Parathyroid adenoma (tissue), 2 donors: ENCODE results near the gene B9D2.
"Not testable (repeated sequence)": the region's sequence is repeated elsewhere in the genome, so short reads cannot be mapped to it uniquely, and the experiment has no call there.

Experiments used
- H2AFZ ChIP-seq: fragments of 300-600 bp; sonication (generic); one replicate; pipeline ENCODE4 v1.7.0; 2017; ENCODE audit warnings: antibody characterized with exemption, mild to moderate bottlenecking
- H3K27ac ChIP-seq: fragments of 300-600 bp; sonication (generic); one replicate; pipeline ENCODE4 v1.7.0; 2017
- H3K27me3 ChIP-seq: fragments of 300-600 bp; sonication (generic); one replicate; pipeline ENCODE4 v1.7.0; 2017; ENCODE audit warnings: low read length; ENCODE audit not compliant: control insufficient read depth, insufficient read depth
- H3K36me3 ChIP-seq: fragments of 300-600 bp; sonication (generic); one replicate; pipeline ENCODE4 v1.7.0; 2017; ENCODE audit warnings: low read length; ENCODE audit not compliant: control insufficient read depth, insufficient read depth
- H3K4me1 ChIP-seq: fragments of 300-600 bp; sonication (generic); one replicate; pipeline ENCODE4 v1.7.0; 2017; ENCODE audit warnings: control low read depth
- H3K4me2 ChIP-seq: fragments of 300-600 bp; sonication (generic); one replicate; pipeline ENCODE4 v1.7.0; 2017; ENCODE audit warnings: low read length
- H3K4me3 ChIP-seq: fragments of 300-600 bp; sonication (generic); one replicate; pipeline ENCODE4 v1.7.0; 2017; ENCODE audit warnings: low read depth, low read length
- H3K79me2 ChIP-seq: fragments of 300-600 bp; sonication (generic); one replicate; pipeline ENCODE4 v1.7.0; 2017; ENCODE audit warnings: control low read depth
- H3K9ac ChIP-seq: fragments of 300-600 bp; sonication (generic); one replicate; pipeline ENCODE4 v1.7.0; 2017; ENCODE audit warnings: mild to moderate bottlenecking
- H3K9me3 ChIP-seq: fragments of 300-600 bp; sonication (generic); one replicate; pipeline ENCODE4 v1.7.0; 2017; ENCODE audit warnings: low read length; ENCODE audit not compliant: control insufficient read depth
- CTCF ChIP-seq: fragments of 300-600 bp; sonication (generic); IDR thresholded peaks from one replicate; pipeline ENCODE4 v1.7.0; 2017; ENCODE audit warnings: antibody characterized with exemption, mild to moderate bottlenecking
- donor health status: primary hyperparathyroidism.

B9D2 gene

DNA sequence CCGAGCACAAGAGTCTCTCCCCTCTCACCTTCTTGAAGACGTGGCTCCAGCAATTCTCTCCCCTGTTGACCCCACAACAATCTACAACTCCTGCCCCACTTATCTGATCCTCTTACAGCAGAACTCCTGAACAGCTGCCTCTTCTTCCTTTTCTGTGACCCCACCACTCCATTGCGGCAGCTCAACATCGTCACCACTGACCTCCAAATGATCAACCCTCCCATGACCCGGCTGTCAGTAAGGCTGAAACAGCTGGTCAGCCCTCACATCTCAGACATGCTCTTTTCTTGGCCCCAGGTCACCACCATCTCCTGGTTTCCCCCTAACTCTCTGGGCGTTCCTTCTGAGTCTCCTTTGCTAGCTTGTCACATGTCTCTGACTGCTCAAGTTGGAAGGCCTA is 31.4 kb upstream of the B9D2 start:
- Histone ChIP-seq H3K27ac (no peak overlapping the region), H3K9ac (no peak overlapping the region), H3K4me3 (no peak overlapping the region), H3K27me3 (no peaks in the 10 kb centered on the region), H3K9me3 (no peaks in the 10 kb centered on the region), H3K79me2 (peaks cover 19% of the 10 kb centered on the region), H3K36me3 (no peaks in the 10 kb centered on the region), H3K4me2 (no peak overlapping the region), H2AFZ (no peak overlapping the region), H3K4me1 (peaks cover 8% of the 10 kb centered on the region)
- TF ChIP-seq CTCF: no peak

DNA sequence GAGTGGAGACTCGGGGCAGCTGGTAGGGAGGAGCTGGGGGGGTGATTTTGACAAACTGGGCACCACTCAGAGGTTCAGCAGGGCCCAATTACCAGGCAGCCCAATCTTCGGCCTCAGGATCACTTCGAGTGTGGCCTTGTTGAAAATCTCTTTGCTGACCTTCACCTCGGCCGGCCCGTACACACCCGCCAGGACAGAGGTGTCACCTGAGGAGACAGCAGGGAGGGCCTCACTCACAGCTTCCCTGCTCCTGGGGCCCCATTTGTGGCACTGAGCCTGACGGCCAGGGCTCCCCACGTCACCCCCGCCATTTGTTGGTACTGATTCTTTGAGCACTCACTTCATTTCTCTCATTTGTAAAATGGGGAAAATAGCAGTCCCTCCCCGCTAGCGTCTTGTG is 28.8 kb upstream of the B9D2 start:
- Histone ChIP-seq H3K4me2 (no peak overlapping the region), H3K4me1 (no peaks in the 10 kb centered on the region), H3K36me3 (no peaks in the 10 kb centered on the region), H3K9ac (no peak overlapping the region), H3K79me2 (peaks cover 2% of the 10 kb centered on the region), H3K27me3 (no peaks in the 10 kb centered on the region), H2AFZ (no peak overlapping the region), H3K4me3 (no peak overlapping the region), H3K27ac (no peak overlapping the region), H3K9me3 (no peaks in the 10 kb centered on the region)
- TF ChIP-seq CTCF: no peak

GRCh38 chr19:41391618-41392017 is 27.7 kb upstream of the B9D2 start:
- no peak overlapping the region for H3K4me3 ChIP-seq
- no peaks in the 10 kb centered on the region for H3K4me1 ChIP-seq
- no peaks in the 10 kb centered on the region for H3K79me2 ChIP-seq
- no peak overlapping the region for H3K4me2 ChIP-seq
- no peaks in the 10 kb centered on the region for H3K27me3 ChIP-seq
- H3K9ac ChIP-seq: no peak overlapping the region
- H3K27ac ChIP-seq: no peak overlapping the region
- H3K9me3 ChIP-seq: no peaks in the 10 kb centered on the region
- TF ChIP-seq CTCF: no peak
- H3K36me3 ChIP-seq: no peaks in the 10 kb centered on the region
- H2AFZ ChIP-seq: no peak overlapping the region

DNA sequence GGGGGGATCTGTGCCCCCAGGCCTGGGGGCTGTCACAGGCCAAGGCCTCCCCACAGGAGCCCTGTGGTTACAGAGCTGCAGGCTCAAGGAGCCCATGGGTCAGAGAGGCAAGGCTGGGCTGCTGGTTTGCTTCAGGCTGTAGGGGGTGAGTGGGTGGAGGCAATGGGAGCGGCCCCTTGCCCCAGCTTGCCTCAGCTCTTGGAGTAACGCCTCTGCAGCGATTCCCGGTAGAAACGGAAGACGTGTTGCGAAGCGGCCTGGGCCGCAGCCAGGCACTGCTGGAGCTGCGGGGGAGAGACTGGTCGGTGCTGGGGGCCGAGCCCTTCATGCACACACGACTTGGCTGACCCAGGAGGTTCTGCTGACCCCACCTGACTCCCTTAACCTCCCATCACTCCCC is 22.5 kb upstream of the B9D2 start:
- no peak for TF ChIP-seq CTCF
- H3K4me3 ChIP-seq: no peak overlapping the region
- no peak overlapping the region for H3K27ac ChIP-seq
- no peaks in the 10 kb centered on the region for H3K27me3 ChIP-seq
- no peaks in the 10 kb centered on the region for H3K79me2 ChIP-seq
- no peaks in the 10 kb centered on the region for H3K9me3 ChIP-seq
- no peaks in the 10 kb centered on the region for H3K36me3 ChIP-seq
- no peak overlapping the region for H2AFZ ChIP-seq
- H3K9ac ChIP-seq: no peak overlapping the region
- no peaks in the 10 kb centered on the region for H3K4me1 ChIP-seq
- H3K4me2 ChIP-seq: no peak overlapping the region

- Histone ChIP-seq H3K4me2 (no peak overlapping the region), H3K4me3 (no peak overlapping the region), H3K27me3 (no peaks in the 10 kb centered on the region), H3K9me3 (no peaks in the 10 kb centered on the region), H3K4me1 (no peaks in the 10 kb centered on the region), H3K9ac (no peak overlapping the region), H3K79me2 (no peaks in the 10 kb centered on the region), H3K36me3 (no peaks in the 10 kb centered on the region), H3K27ac (no peak overlapping the region), H2AFZ (no peak overlapping the region)
- no peak for TF ChIP-seq CTCF
Measured at GRCh38 chr19:41384351-41384750, 20.4 kb upstream of the B9D2 start.

- not testable (repeated sequence) for H3K36me3 ChIP-seq, H3K27me3 ChIP-seq, H3K4me3 ChIP-seq, H3K79me2 ChIP-seq, H3K4me2 ChIP-seq, H3K27ac ChIP-seq, H3K4me1 ChIP-seq, H3K9ac ChIP-seq, H3K9me3 ChIP-seq, H2AFZ ChIP-seq
Measured at GRCh38 chr19:41381536-41381935, 17.6 kb upstream of the B9D2 start.
